ENCODE data around the gene USH2A.

- TF ChIP-seq POLR2A (IDR thresholded peaks at IDR 0.05) (no peak), POLR2AphosphoS5 (IDR thresholded peaks at IDR 0.05) (peak; percentile 61)
- TF ChIP-seq, protein P1, sequence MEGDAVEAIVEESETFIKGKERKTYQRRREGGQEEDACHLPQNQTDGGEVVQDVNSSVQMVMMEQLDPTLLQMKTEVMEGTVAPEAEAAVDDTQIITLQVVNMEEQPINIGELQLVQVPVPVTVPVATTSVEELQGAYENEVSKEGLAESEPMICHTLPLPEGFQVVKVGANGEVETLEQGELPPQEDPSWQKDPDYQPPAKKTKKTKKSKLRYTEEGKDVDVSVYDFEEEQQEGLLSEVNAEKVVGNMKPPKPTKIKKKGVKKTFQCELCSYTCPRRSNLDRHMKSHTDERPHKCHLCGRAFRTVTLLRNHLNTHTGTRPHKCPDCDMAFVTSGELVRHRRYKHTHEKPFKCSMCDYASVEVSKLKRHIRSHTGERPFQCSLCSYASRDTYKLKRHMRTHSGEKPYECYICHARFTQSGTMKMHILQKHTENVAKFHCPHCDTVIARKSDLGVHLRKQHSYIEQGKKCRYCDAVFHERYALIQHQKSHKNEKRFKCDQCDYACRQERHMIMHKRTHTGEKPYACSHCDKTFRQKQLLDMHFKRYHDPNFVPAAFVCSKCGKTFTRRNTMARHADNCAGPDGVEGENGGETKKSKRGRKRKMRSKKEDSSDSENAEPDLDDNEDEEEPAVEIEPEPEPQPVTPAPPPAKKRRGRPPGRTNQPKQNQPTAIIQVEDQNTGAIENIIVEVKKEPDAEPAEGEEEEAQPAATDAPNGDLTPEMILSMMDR (IDR thresholded peaks at IDR 0.05): no peak
These were observed 786.1 kb downstream of the USH2A start for GRCh38 chr1:215637041-215637573.

Data from prostate gland (tissue), 2 donors.